ENCODE measurements around the gene FANCE.

The FANCE gene

DNA sequence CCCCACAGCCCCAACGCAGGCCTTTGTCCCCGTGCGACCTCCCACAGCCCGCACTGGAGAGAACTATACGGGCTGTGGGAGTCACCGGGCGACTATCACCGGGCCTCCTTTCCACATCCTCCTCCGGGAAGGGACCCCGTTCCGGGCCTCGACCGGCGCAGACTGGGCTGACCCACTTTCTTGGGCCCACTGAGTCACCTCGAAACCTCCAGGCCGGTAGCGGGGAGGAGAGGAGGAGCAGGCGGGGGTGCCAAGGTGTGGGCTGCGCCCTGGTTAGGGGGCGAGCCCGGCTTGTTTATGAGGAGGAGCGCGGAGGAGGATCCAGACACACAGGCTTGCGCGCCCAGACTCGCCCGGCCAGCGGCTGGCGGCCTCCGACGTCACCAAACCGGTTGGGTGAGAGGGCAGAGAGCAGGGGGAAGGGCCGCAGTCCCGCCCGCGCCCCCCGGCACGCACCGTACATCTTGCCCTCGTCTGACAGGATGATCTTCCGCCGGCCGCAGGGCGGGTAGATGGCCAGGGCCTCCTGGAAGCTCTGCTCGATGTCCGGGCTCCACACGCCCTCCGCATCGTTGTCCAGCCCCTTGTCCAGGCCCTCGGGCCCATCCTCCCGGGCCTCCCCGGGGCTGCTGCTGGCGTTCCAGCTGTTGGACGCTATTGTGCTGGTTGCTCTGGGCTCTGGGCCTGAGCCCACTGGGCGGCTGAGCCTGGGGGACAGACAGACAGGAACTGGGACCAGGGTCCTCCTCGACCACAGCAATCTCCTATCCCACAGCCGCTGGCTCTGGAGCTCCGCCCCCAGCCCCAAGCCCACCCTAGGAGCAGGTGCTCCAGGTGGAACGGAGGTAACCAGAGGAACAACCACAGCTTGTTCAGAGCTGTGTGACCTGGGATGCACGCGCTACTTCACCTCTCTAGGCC is 34.1 kb downstream of the FANCE start:
- Histone ChIP-seq H3K27ac (peak overlapping the region; percentile 3), H3K27me3 (replicated peaks) (no peaks in the 10 kb centered on the region), H3K4me3 (ENCODE audit: low read depth, low read length) (no peak overlapping the region), H3K36me3 (replicated peaks) (peaks cover 7% of the 10 kb centered on the region)
- TF ChIP-seq, protein P1, sequence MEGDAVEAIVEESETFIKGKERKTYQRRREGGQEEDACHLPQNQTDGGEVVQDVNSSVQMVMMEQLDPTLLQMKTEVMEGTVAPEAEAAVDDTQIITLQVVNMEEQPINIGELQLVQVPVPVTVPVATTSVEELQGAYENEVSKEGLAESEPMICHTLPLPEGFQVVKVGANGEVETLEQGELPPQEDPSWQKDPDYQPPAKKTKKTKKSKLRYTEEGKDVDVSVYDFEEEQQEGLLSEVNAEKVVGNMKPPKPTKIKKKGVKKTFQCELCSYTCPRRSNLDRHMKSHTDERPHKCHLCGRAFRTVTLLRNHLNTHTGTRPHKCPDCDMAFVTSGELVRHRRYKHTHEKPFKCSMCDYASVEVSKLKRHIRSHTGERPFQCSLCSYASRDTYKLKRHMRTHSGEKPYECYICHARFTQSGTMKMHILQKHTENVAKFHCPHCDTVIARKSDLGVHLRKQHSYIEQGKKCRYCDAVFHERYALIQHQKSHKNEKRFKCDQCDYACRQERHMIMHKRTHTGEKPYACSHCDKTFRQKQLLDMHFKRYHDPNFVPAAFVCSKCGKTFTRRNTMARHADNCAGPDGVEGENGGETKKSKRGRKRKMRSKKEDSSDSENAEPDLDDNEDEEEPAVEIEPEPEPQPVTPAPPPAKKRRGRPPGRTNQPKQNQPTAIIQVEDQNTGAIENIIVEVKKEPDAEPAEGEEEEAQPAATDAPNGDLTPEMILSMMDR (IDR thresholded peaks at IDR 0.05; ENCODE audit: low read depth, low read length, missing control alignments): no peak
- in situ Hi-C loops (cut with HindIII; ENCODE audit: low pct_ligation_motif_present, low sequenced_read_pairs): no loop called here
- no peak for DNase-seq

DNA sequence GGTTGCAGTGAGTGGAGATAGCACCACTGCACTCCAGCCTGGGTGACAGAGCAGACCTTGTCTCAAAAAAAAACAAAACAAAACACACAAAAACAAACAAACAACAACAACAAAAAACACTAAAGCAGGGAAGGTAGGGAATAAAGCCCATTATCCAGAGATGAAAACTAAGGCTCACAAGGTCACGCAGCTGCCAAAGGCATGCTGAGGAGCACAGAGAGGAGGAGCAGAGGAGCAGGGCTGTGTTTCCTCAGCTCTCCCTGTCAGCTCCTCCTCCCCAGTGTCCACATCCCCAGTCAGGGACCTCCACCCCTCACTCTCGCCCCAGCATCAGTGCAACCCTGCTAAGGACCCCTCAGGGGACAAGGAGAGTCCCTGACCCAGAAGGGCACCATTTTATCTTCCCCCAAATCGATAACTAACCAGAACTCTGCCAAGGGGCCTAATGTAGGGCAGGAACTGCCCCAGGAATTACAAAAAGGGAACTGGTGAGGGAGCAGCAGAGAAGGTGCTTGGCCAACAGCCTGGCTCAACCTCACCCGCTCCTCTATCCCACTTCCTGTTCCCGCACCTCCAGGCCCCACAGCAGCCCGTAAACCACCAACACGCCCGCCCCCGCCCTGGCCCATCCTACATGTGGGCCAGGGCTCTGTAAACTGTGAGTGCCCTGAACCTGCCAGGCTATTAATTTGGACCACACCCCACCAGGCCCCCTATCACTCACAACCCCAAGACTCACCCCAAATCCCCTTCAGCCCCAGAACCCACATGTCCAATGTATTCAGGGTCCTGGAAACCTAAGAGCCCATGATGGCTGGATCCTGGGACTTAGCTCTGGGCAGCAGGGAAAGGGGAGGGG is 35.7 kb downstream of the FANCE start:
- no peak overlapping the region for H3K27ac ChIP-seq

DNA sequence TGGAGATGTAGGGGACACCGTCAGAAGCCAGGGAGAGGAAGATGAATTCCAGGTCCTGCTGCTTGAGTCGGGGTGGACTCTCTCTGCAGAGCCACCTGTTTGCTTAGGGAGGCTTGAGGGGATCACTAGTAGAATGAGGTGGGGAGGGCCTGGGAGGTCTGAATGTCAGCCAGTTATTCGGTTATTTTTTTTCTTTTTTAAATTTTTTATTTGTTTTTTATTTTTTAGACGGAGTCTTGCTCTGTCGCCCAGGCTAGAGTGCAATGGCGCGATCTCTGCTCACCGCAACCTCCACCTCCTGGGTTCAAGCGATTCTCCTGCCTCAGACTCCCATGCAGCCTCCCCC is 36.4 kb downstream of the FANCE start:
- Histone ChIP-seq H3K4me3 (ENCODE audit: low read depth, low read length) (no peak overlapping the region), H3K27me3 (replicated peaks) (no peaks in the 10 kb centered on the region), H3K27ac (no peak overlapping the region), H3K36me3 (replicated peaks) (peaks cover 3% of the 10 kb centered on the region)
- in situ Hi-C loops (cut with HindIII; ENCODE audit: low pct_ligation_motif_present, low sequenced_read_pairs): no loop called here
- DNase-seq: no peak
- TF ChIP-seq, protein P1 (IDR thresholded peaks at IDR 0.05; ENCODE audit: low read depth, low read length, missing control alignments): no peak

More for the DNA sequence above, 35.7 kb downstream of the FANCE start:
- Histone ChIP-seq H3K27me3 (replicated peaks) (no peaks in the 10 kb centered on the region), H3K36me3 (replicated peaks) (peaks cover 3% of the 10 kb centered on the region), H3K4me3 (ENCODE audit: low read depth, low read length) (no peak overlapping the region)
- in situ Hi-C loops (cut with HindIII; ENCODE audit: low pct_ligation_motif_present, low sequenced_read_pairs): no loop called here
- no peak for DNase-seq
- TF ChIP-seq, protein P1 (IDR thresholded peaks at IDR 0.05; ENCODE audit: low read depth, low read length, missing control alignments): no peak

DNA sequence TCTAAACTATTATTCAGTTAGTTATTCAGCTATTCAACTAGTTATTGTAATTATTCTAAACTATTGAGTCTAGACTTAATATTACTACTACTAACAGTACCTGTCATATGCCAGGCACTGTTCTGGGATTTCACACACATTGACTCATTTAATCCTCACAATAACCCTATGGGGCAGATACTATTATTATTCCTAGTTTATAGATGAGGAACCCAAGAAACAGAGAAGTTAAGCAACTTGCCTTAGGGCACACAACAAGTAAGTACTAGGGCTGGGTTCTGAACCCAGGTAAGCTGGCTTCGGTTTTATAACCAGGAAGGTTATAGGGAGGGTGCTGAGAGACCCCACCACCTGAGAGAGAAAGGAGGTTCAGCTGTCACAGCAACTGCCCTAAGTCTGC is 36.9 kb downstream of the FANCE start:
- no peak overlapping the region for H3K27ac ChIP-seq
- TF ChIP-seq, protein P1 (IDR thresholded peaks at IDR 0.05; ENCODE audit: low read depth, low read length, missing control alignments): no peak
- H3K4me3 ChIP-seq (ENCODE audit: low read depth, low read length): no peak overlapping the region
- H3K36me3 ChIP-seq (replicated peaks): peaks cover 3% of the 10 kb centered on the region
- no peak for DNase-seq
- in situ Hi-C loops (cut with HindIII; ENCODE audit: low pct_ligation_motif_present, low sequenced_read_pairs): no loop called here
- H3K27me3 ChIP-seq (replicated peaks): no peaks in the 10 kb centered on the region

DNA sequence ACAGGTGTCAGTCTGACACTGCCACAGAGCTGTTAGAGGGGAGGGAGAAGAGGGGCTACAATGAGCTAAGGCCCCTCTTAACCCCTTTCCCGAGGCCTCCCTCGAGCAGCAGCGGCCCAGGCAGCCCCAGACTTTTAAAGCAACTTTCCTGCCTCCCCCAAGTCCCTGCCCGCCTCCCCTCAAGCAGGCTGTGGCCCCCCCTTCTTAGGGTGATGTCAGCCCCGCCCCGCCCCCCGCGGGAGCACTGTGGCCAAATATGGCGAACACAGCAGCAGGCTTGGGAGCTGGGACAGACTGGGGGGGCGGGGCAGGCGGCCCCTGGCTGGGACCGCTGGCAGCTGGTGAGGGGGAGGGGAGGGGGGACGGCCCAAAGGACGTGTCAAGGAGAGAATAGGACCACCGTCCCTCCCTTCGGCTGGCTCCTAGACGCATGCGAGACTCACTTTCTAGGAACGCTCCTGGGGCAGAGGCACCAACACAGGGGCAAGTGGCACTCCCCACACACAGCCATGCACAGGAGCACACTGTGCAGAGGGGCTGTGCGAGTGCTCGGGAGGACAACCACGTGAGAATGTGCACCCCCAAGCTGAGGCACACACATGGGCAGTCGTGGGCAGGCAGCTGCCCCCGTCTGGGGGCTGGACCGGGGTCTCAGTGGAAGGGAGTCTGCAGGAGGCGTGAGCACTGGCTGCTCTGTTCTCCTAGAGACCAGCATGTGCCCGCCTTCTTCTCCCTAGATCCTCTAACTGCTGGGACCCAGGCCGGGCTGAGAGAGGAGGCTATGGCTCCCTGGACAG is 38.1 kb downstream of the FANCE start:
- Histone ChIP-seq H3K27me3 (replicated peaks) (no peaks in the 10 kb centered on the region), H3K36me3 (replicated peaks) (peaks cover 3% of the 10 kb centered on the region), H3K27ac (peak overlapping the region; percentile 35), H3K4me3 (ENCODE audit: low read depth, low read length) (peak overlapping the region; percentile 31)
- TF ChIP-seq, protein P1 (IDR thresholded peaks at IDR 0.05; ENCODE audit: low read depth, low read length, missing control alignments): no peak
- in situ Hi-C loops (cut with HindIII; ENCODE audit: low pct_ligation_motif_present, low sequenced_read_pairs): no loop called here
- DNase-seq: no peak
